DND-41 (cell line): Measurements from ENCODE around the gene POLR2F.

Experiments used
- ATAC-seq: fragments of 200-7000 bp; cut with Tn5 transposase; 3 replicates; pipeline ENCODE4 v1.9.1; 2021; ENCODE audit warnings: low read depth; ENCODE audit not compliant: insufficient read depth
- DNase-seq: peaks from one replicate; pipeline ENCODE4 v3.0.0-alpha.2; 2020
- H2AFZ ChIP-seq: 2 replicates; pipeline ENCODE4 v1.6.0; 2012; ENCODE audit warnings: low read depth, low read length
- H3K27ac ChIP-seq: 2 replicates; pipeline ENCODE4 v1.5.1; 2012; ENCODE audit warnings: low read length, inconsistent platforms
- H3K27me3 ChIP-seq: fragments of 200-600 bp; sonication (generic); 2 replicates; pipeline ENCODE4 v1.6.0; 2012; ENCODE audit warnings: low read length, mild to moderate bottlenecking, inconsistent platforms; ENCODE audit not compliant: insufficient read depth, poor library complexity
- H3K36me3 ChIP-seq: 2 replicates; pipeline ENCODE4 v1.5.1; 2012; ENCODE audit warnings: low read length, inconsistent platforms; ENCODE audit not compliant: insufficient read depth
- H3K4me1 ChIP-seq: 2 replicates; pipeline ENCODE4 v1.5.1; 2012; ENCODE audit warnings: mild to moderate bottlenecking, low read length; ENCODE audit not compliant: insufficient read depth
- H3K4me2 ChIP-seq: 2 replicates; pipeline ENCODE4 v1.6.0; 2012; ENCODE audit warnings: mild to moderate bottlenecking, moderate library complexity, low read length, inconsistent platforms; ENCODE audit not compliant: insufficient read depth
- H3K4me3 ChIP-seq, 2 experiments: fragments of 200-600 bp in 1 of 2; shearing (Covaris generic) in 1 of 2; 2 replicates each; pipeline ENCODE4 v1.5.1; 2012 to 2016; ENCODE audit warnings: inconsistent platforms in 2 of 2, low read length in 2 of 2, mild to moderate bottlenecking in 2 of 2, low read depth in 1 of 2, moderate library complexity in 1 of 2
- H3K79me2 ChIP-seq: 2 replicates; pipeline ENCODE4 v1.6.0; 2012; ENCODE audit warnings: low read length, inconsistent platforms; ENCODE audit not compliant: insufficient read depth
- H3K9ac ChIP-seq: 2 replicates; pipeline ENCODE4 v1.6.0; 2012; ENCODE audit warnings: low read depth, mild to moderate bottlenecking, inconsistent platforms, low read length, moderate library complexity
- H3K9me3 ChIP-seq: 2 replicates; pipeline ENCODE4 v1.5.1; 2012; ENCODE audit warnings: low read length, moderate library complexity, mild to moderate bottlenecking, inconsistent platforms; ENCODE audit not compliant: insufficient read depth, severe bottlenecking
- H4K20me1 ChIP-seq: 2 replicates; pipeline ENCODE4 v1.6.0; 2012; ENCODE audit warnings: low read length; ENCODE audit not compliant: insufficient read depth
- EZH2 ChIP-seq: IDR thresholded peaks from 3 replicates; pipeline ENCODE4 v1.6.1; 2012; ENCODE audit warnings: borderline replicate concordance, low read depth, mild to moderate bottlenecking, moderate library complexity, low read length, inconsistent platforms; ENCODE audit not compliant: severe bottlenecking
- TF ChIP-seq, protein P1 (sequence below): IDR thresholded peaks from 2 replicates; pipeline ENCODE4 v1.5.1; 2012; ENCODE audit warnings: borderline replicate concordance, low read length, moderate library complexity, mild to moderate bottlenecking; ENCODE audit not compliant: poor library complexity, severe bottlenecking; ENCODE audit errors: extremely low read depth

POLR2F gene

DNA sequence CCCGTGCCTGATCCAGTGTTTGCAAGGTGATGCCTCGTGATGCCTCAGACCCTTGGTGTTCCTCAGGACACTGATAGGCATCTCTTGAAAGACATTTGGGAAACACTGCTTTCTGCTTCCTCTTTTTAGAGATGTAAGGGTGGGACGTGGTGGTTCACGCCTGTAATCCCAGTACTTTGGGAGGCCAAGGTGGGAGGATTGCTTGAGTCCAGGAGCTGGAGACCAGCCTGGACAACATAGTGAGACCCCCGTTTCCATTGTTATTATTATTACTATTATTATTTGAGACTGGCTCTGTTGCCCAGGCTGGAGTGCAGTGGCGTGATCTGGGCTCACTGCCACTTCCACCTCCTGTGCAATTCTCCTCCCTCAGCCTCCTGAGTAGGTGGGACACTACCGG lies 37.4 kb downstream of the POLR2F start:
- peaks cover 2% of the 10 kb centered on the region for H3K4me1 ChIP-seq
- DNase-seq (no peak), ATAC-seq (no peak)
- no peaks in the 10 kb centered on the region for H3K27me3 ChIP-seq
- H3K79me2 ChIP-seq = no peaks in the 10 kb centered on the region
- H4K20me1 ChIP-seq = peaks cover 3% of the 10 kb centered on the region
- no peaks in the 10 kb centered on the region for H3K9me3 ChIP-seq
- H3K36me3 ChIP-seq = no peaks in the 10 kb centered on the region
- H2AFZ ChIP-seq = no peak overlapping the region
- no peak overlapping the region for H3K9ac ChIP-seq
- no peak overlapping the region for H3K4me2 ChIP-seq
- TF ChIP-seq EZH2 = no peak
- TF ChIP-seq, protein P1, sequence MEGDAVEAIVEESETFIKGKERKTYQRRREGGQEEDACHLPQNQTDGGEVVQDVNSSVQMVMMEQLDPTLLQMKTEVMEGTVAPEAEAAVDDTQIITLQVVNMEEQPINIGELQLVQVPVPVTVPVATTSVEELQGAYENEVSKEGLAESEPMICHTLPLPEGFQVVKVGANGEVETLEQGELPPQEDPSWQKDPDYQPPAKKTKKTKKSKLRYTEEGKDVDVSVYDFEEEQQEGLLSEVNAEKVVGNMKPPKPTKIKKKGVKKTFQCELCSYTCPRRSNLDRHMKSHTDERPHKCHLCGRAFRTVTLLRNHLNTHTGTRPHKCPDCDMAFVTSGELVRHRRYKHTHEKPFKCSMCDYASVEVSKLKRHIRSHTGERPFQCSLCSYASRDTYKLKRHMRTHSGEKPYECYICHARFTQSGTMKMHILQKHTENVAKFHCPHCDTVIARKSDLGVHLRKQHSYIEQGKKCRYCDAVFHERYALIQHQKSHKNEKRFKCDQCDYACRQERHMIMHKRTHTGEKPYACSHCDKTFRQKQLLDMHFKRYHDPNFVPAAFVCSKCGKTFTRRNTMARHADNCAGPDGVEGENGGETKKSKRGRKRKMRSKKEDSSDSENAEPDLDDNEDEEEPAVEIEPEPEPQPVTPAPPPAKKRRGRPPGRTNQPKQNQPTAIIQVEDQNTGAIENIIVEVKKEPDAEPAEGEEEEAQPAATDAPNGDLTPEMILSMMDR = no peak
- no peak overlapping the region for H3K27ac ChIP-seq
- H3K4me3 ChIP-seq = no peak overlapping the region

DNA sequence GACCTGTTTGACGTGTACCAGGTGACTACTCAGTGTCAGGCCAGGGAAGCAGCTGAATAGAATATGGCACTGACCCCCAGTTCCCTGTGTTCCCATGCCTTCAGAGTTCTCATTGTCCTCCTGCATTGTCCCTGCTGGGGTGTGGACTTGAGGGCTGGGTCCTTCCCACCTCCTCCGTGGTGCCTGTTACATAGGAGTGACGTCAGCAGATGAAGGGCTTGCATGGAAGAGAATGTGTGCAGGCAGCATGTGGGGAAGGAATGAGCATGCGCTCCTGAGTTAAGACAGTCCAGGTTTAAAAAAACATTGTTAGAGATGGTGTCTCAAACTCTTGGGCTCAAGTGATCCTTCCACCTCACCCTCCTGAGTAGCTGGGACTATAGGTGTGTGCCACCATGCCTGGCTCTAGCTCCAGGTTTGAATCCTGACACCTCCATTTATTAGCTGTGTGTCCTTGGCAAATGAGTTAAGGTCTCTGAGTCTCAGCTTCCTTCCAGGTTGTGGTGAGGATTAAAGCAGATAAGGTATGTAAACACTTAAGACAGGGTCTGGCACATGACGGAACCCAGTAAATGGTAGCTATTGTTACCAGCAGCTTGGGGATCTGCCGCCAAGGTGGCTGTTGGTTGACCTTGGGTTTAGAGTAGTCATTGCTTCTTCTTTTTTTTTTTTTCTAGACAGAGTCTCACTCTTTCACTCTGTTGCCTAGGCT lies 38.4 kb downstream of the POLR2F start:
- H3K4me2 ChIP-seq = no peak overlapping the region
- H3K79me2 ChIP-seq = no peaks in the 10 kb centered on the region
- no peak overlapping the region for H3K27ac ChIP-seq
- peaks cover 3% of the 10 kb centered on the region for H4K20me1 ChIP-seq
- H3K27me3 ChIP-seq = no peaks in the 10 kb centered on the region
- H3K9me3 ChIP-seq = no peaks in the 10 kb centered on the region
- DNase-seq (no peak), ATAC-seq (no peak)
- H3K9ac ChIP-seq = no peak overlapping the region
- TF ChIP-seq EZH2 = no peak
- TF ChIP-seq, protein P1 = no peak
- H3K4me3 ChIP-seq = no peak overlapping the region
- H2AFZ ChIP-seq = no peak overlapping the region
- peaks cover 9% of the 10 kb centered on the region for H3K4me1 ChIP-seq
- H3K36me3 ChIP-seq = no peaks in the 10 kb centered on the region

DNA sequence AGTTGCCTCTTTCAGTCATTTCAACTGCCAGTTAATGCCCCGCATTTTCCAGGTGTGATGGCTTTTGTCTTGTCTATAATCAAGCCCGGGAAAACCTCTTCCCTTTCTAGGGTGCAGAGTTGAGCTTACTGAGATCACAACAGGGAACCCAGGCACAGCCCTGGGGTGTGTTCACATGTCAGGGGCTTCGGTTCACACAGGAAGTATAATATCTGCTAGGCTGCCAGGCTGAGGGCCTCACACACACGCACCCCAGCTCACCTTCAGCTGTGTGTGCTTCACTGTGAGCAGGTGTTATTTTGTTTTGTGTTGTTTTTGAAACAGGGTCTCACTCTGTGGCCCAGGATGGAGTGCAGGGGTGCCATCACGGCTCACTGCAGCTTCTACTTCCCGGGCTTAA lies 40.5 kb downstream of the POLR2F start:
- H3K4me1 ChIP-seq = peaks cover 9% of the 10 kb centered on the region
- H3K79me2 ChIP-seq = no peaks in the 10 kb centered on the region
- H2AFZ ChIP-seq = no peak overlapping the region
- TF ChIP-seq, protein P1 = no peak
- TF ChIP-seq EZH2 = no peak
- ATAC-seq (0 out of 3 replicates have a peak, but pooled peaks have one; percentile 41), DNase-seq (no peak)
- H3K27ac ChIP-seq = peak overlapping the region; percentile 27; the same call in 1 of the 2 replicates
- peaks cover 2% of the 10 kb centered on the region for H4K20me1 ChIP-seq
- H3K9ac ChIP-seq = no peak overlapping the region
- H3K9me3 ChIP-seq = no peaks in the 10 kb centered on the region
- no peak overlapping the region for H3K4me2 ChIP-seq
- H3K4me3 ChIP-seq = no peak overlapping the region
- no peaks in the 10 kb centered on the region for H3K27me3 ChIP-seq
- H3K36me3 ChIP-seq = no peaks in the 10 kb centered on the region
